Heart left ventricle (tissue), 13 donors: Measurements from ENCODE around the gene ROBO1.

Experiments
- CTCF ChIP-seq, 12 donors: fragments of 200-600 bp; sonication (generic) in 4 of 12; IDR thresholded peaks; one replicate each; pipeline versions ENCODE4 v1.5.0 to v1.8.0; 2018 to 2022; ENCODE audit warnings: antibody characterized with exemption in 12 of 12, mild to moderate bottlenecking in 5 of 12
- POLR2A ChIP-seq, 2 donors: fragments of 450-650 bp; IDR thresholded peaks; one replicate each; pipeline ENCODE4 v1.6.1; 2017; ENCODE audit warnings: antibody characterized with exemption in 2 of 2, mild to moderate bottlenecking in 2 of 2, moderate library complexity in 2 of 2
- donor health status: ischemic (EF 13 %, LVEDD 7.1; RV severe dilation, severe dysfunction).
- donor health status: DM: no; HTN: yes; CAD: no.
- donor health status: DM: no; HTN: no; CAD: no.
- donor health status: ischemic (EF 25% LVEDD 6.9; RV normal size, moderate dysfunction).
- donor health status: ischemic (EF 25% LVEDD 5.7; RV mildly dilated, moderate dysfunction).
- donor health status: ischemic (EF 35%, LVEDD 5.7; RV mildly dilated, moderate dysfunction).
- donor health status: nonischemic (EF 11% LVEDD 7.7; RV severe dilation, severe dysfunction).
- donor health status: DM: yes; HTN: yes; CAD: no.
- donor health status: PGD.
- donor health status: ischemic (EF 29% LVEDD 5.4; RV normal size, mild dysfunction).
- donor health status: nonischemic (EF 23%, LVEDD 6.1; RV moderate dilation, normal function).

- no peak for TF ChIP-seq CTCF (IDR thresholded peaks at IDR 0.05)
- no peak for TF ChIP-seq POLR2A (IDR thresholded peaks at IDR 0.05)
Observed at GRCh38 chr3:79358327-79358726, 409.5 kb downstream of the ROBO1 start.
